OCI-LY7 (cell line): Measurements from ENCODE around the gene UBXN7. TPM values are rescaled to one million over a fixed set of nuclear protein-coding genes. Genes with fewer than 3 reads are reported as not detected.

Experiments used
- BruUV-seq: library from RNA; stranded (reverse); fragments of 400-500 nt; replicated peaks from 2 replicates; lab custom pipeline; 2021; lab: Mats Ljungman, UMichigan
- CTCF ChIA-PET: fragments of 300-600 bp; sonication (Branson Sonifier 250); formaldehyde crosslinking; loops from one replicate; lab custom pipeline; 2022; ENCODE audit warnings: antibody characterized with exemption; ENCODE audit not compliant: unreplicated experiment; lab: Charles Lee
- POLR2A ChIA-PET: fragments of 300-600 bp; sonication (Branson Sonifier 250); formaldehyde crosslinking; loops from one replicate; lab custom pipeline; 2022; ENCODE audit warnings: antibody characterized with exemption; lab: Charles Lee
- DNase-seq: peaks from one replicate; pipeline ENCODE4 v3.0.0-alpha.2; 2015; ENCODE audit warnings: low spot score
- H2AFZ ChIP-seq: fragments of 200-600 bp; sonication (generic), shearing (Covaris generic); 2 replicates; pipeline ENCODE4 v1.6.1; 2014; ENCODE audit warnings: mild to moderate bottlenecking, antibody characterized with exemption, low read length, moderate library complexity
- H3K27ac ChIP-seq: fragments of 200-600 bp; sonication (generic); 2 replicates; pipeline ENCODE4 v1.5.1; 2014; ENCODE audit warnings: mixed run types, low read depth, mild to moderate bottlenecking, moderate library complexity, low read length, inconsistent platforms; ENCODE audit not compliant: poor library complexity, severe bottlenecking
- H3K36me3 ChIP-seq: fragments of 200-600 bp; sonication (generic); 2 replicates; pipeline ENCODE4 v1.6.1; 2014; ENCODE audit warnings: mild to moderate bottlenecking, antibody characterized with exemption, low read length, moderate library complexity, mixed read lengths; ENCODE audit not compliant: insufficient read depth
- H3K4me1 ChIP-seq: fragments of 200-600 bp; sonication (generic); 2 replicates; pipeline ENCODE4 v1.5.1; 2014; ENCODE audit warnings: mild to moderate bottlenecking, low read length; ENCODE audit not compliant: insufficient read depth, poor library complexity, severe bottlenecking
- H3K4me2 ChIP-seq: fragments of 200-600 bp; sonication (generic); 2 replicates; pipeline ENCODE4 v1.6.1; 2014; ENCODE audit warnings: mild to moderate bottlenecking, low read length
- H3K4me3 ChIP-seq: fragments of 200-600 bp; sonication (generic); 2 replicates; pipeline ENCODE4 v1.5.1; 2014; ENCODE audit warnings: mild to moderate bottlenecking, low read depth, low read length; ENCODE audit not compliant: poor library complexity, severe bottlenecking
- H3K79me2 ChIP-seq: fragments of 200-600 bp; sonication (generic); 2 replicates; pipeline ENCODE4 v1.6.1; 2016; ENCODE audit warnings: low read depth, mild to moderate bottlenecking, low read length, moderate library complexity, mixed read lengths; ENCODE audit not compliant: insufficient read depth
- H3K9me2 ChIP-seq: fragments of 200-600 bp; sonication (generic); 2 replicates; pipeline ENCODE4 v1.6.1; 2016; ENCODE audit warnings: mild to moderate bottlenecking, low read length, mixed read lengths; ENCODE audit not compliant: insufficient read depth
- H3K9me3 ChIP-seq: fragments of 200-600 bp; sonication (generic); 2 replicates; pipeline ENCODE4 v1.6.1; 2014; ENCODE audit warnings: mild to moderate bottlenecking, mixed run types, low read length, mixed read lengths
- H4K20me1 ChIP-seq: fragments of 200-600 bp; sonication (generic); 2 replicates; pipeline ENCODE4 v1.6.1; 2014; ENCODE audit warnings: mild to moderate bottlenecking, antibody characterized with exemption, low read length, moderate library complexity, mixed read lengths; ENCODE audit not compliant: insufficient read depth
- CTCF ChIP-seq: fragments of 200-600 bp; sonication (generic); conservative IDR thresholded peaks from 2 replicates; pipeline ENCODE4 v1.5.1; 2014; ENCODE audit warnings: mild to moderate bottlenecking, antibody characterized with exemption, low read length, moderate library complexity, mixed read lengths
- EZH2phosphoT487 ChIP-seq: fragments of 200-600 bp; sonication (generic); IDR thresholded peaks from 2 replicates; pipeline ENCODE4 v1.6.1; 2018; ENCODE audit warnings: low read depth, borderline replicate concordance, mild to moderate bottlenecking, mixed run types, antibody characterized with exemption, low read length, moderate library complexity, mixed read lengths
- intact Hi-C: fragments of 100-400 bp; cut with micrococcal nuclease; formaldehyde crosslinking; loops from one replicate; pipeline ENCODE4 v1.10.0; 2022; ENCODE audit not compliant: unreplicated experiment
- total RNA-seq, 2 experiments: library from RNA; depleted of rRNA in 1 of 2; stranded (reverse); fragments of >200 nt in 1 of 2; shearing (Covaris generic) in 1 of 2; gene quantifications; 2 replicates each; pipeline ENCODE4 v1.2.3, GENCODE V29; 2014 to 2022

UBXN7 gene
- total RNA-seq, 2 experiments from 2014 or later, result 12.7 to 73.4 TPM

GRCh38 chr3:196339044-196339443 lies 93.2 kb downstream of the UBXN7 start:
- H4K20me1 ChIP-seq, result no peaks in the 10 kb centered on the region
- no peaks in the 10 kb centered on the region for H3K36me3 ChIP-seq
- H3K4me2 ChIP-seq, result no peak overlapping the region
- H3K4me3 ChIP-seq, result no peak overlapping the region
- no peaks in the 10 kb centered on the region for H3K79me2 ChIP-seq
- intact Hi-C loops, result no loop called here
- ChIA-PET CTCF (no interaction called here), POLR2A (interaction anchor here (0.6 kb wide), 1 partner anchor 375 kb away, joined by 3 read pairs; no protein-coding TSS in a partner anchor)
- BruUV-seq, result no TSS peak
- no peak overlapping the region for H2AFZ ChIP-seq
- DNase-seq, result no peak
- no peaks in the 10 kb centered on the region for H3K9me3 ChIP-seq
- H3K4me1 ChIP-seq, result no peaks in the 10 kb centered on the region
- no peaks in the 10 kb centered on the region for H3K9me2 ChIP-seq
- no peak for TF ChIP-seq EZH2phosphoT487
- TF ChIP-seq CTCF, result no peak
- no peak overlapping the region for H3K27ac ChIP-seq

GRCh38 chr3:196336319-196337145 lies 95.7 kb downstream of the UBXN7 start:
- no peaks in the 10 kb centered on the region for H3K9me3 ChIP-seq
- TF ChIP-seq EZH2phosphoT487 (no peak), CTCF (no peak)
- intact Hi-C loops, result no loop called here
- H2AFZ ChIP-seq, result no peak overlapping the region
- H3K4me2 ChIP-seq, result no peak overlapping the region
- no peaks in the 10 kb centered on the region for H3K4me1 ChIP-seq
- ChIA-PET POLR2A (interaction anchor here (0.6 to 0.7 kb wide), 4 partner anchors 11 to 765 kb away, joined by 3 to 5 read pairs (median 4); no protein-coding TSS in a partner anchor), CTCF (no interaction called here)
- no peaks in the 10 kb centered on the region for H3K9me2 ChIP-seq
- no peak overlapping the region for H3K27ac ChIP-seq
- no peak overlapping the region for H3K4me3 ChIP-seq
- no peak for DNase-seq
- no peaks in the 10 kb centered on the region for H4K20me1 ChIP-seq
- H3K36me3 ChIP-seq, result no peaks in the 10 kb centered on the region
- H3K79me2 ChIP-seq, result no peaks in the 10 kb centered on the region
- no TSS peak for BruUV-seq

GRCh38 chr3:196335503-196335948 lies 96.7 kb downstream of the UBXN7 start:
- no peak overlapping the region for H3K4me3 ChIP-seq
- ChIA-PET POLR2A (no interaction called here), CTCF (no interaction called here)
- H3K9me2 ChIP-seq, result no peaks in the 10 kb centered on the region
- H3K79me2 ChIP-seq, result no peaks in the 10 kb centered on the region
- TF ChIP-seq CTCF (no peak), EZH2phosphoT487 (no peak)
- BruUV-seq, result no TSS peak
- H3K9me3 ChIP-seq, result no peaks in the 10 kb centered on the region
- intact Hi-C loops, result no loop called here
- no peak overlapping the region for H2AFZ ChIP-seq
- no peak overlapping the region for H3K4me2 ChIP-seq
- H3K27ac ChIP-seq, result no peak overlapping the region
- no peak for DNase-seq
- no peaks in the 10 kb centered on the region for H3K4me1 ChIP-seq
- H3K36me3 ChIP-seq, result no peaks in the 10 kb centered on the region
- H4K20me1 ChIP-seq, result no peaks in the 10 kb centered on the region
